Dedifferentiated amniotic fluid mesenchymal stem cell (primary cell): ENCODE measurements around the gene F2.

Experiments
- DNase-seq: peaks from one replicate; pipeline ENCODE4 v3.0.0-alpha.2; 2016; ENCODE audit errors: extremely low spot score

F2 gene

DNA sequence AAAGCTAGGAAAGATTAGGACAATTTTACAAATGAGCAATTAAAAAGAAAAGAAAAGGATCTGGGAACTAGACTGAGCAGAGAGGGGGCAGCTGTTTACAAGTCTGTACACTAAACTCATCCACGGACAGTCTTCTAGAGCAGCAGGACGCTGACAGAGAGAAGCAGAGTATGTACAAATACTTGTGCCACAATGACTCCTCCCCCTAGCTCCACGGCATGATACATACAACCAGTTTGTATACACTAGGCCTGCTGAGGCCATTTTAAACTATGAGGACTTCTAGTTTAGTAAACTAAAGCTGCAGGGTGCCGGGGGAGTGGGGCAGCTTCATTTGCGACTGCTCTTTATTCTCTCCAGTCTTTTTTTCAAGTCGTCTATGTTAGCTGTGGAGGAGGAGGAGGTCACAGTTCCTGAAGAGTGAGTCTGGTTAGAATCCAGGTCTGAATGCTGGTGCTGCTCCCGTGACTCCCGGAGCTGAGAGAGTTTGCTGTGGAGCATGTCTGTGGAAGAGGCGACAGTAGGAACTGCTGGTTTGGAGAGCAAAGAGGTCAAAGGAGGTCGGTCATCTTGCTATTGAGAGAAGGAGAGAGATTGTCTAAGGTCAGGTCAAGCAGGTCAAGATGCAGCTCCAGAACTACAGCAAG lies 24.8 kb downstream of the F2 start:
- DNase-seq = no peak

DNA sequence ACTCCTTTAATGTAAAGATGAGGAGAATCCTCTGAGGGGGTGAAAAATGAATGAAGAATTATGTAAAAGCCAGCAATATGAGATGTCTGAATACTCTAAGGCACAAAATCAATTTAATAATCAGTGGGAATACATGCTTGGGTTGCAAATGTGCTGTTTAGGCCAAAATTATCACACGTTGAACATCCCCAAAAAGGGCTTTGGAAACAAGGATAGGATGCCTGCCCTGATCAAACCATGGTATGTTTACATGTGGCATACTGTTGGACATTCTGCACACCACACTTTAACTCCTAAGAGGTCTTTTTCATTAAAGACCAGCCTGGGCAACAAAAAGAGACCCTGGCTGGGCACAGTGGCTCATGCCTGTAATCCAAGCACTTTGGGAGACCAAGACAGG lies 26.3 kb downstream of the F2 start:
- no peak for DNase-seq

DNA sequence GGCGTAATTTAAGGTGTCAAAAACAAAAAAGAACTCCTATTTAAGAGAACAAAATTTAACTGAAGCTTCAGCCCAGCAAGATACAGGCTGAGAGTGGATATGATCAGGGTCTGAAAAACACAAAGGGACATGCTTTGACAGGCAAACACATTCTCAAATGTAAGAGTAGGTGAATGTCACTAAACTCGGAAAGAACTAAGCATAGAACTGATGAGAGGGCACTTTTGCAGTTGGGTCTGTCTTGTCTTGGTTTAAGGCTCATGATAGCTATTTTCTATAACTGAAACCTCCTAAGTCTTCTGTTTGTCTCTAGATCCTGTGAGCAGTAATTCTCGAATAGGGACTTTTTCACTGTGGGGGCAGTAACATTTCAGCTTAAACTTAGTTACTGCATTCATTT lies 27.0 kb downstream of the F2 start:
- DNase-seq = no peak

DNA sequence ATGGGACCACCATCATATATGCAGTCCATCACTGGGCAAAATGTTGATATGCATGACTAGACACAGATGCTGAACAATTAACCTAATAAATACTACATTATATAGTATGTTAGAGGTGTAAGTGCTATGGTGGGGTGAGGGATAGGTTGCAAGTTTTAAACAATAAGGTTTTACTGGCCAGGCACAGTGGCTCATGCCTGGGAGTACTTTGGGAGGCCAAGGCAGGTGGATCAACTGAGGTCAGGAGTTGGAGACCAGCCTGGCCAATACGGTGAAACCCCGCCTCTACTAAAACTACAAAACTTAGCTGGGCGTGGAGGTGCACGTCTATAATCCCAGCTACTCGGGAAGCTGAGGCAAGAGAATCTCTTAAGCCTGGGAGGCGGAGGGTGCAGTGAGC lies 28.1 kb downstream of the F2 start:
- no peak for DNase-seq

DNA sequence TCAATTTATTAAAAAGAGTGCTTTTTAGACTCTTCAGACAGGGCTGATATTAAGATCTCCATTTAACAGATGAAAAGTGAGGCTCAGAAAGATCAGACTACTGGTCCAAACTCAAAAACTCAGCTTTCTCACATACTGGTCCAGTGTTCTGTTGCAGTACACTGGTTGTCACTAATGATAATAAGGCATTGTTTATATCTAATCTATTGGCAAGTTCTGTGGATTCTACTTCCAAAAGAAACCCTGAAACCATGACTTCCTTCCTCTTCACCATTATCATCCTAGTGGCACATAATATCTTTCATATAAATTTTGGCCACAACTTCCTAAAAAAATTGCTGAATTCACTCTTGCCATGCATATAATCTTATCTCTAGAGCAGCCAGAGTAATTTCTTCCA lies 36.9 kb downstream of the F2 start:
- DNase-seq = no peak

DNA sequence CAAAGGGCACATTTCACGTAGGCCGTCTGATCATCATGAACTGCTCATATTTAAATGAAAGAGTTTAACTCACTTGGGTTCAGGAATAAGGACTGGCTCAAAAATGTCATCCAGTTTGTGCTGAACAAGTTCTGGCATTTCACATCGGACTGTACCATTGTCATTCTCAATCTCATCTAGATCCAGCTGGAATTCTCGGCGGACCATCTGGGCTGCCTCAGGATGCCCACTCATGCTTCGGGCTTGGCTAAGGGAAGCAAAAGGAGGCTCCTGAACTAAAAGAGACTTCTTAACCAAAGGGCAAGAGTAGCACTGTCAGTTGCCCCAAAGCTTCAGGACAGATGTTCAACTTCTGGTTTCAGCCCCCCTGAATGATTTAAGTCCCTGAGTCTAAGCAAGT lies 40.2 kb downstream of the F2 start:
- no peak for DNase-seq

DNA sequence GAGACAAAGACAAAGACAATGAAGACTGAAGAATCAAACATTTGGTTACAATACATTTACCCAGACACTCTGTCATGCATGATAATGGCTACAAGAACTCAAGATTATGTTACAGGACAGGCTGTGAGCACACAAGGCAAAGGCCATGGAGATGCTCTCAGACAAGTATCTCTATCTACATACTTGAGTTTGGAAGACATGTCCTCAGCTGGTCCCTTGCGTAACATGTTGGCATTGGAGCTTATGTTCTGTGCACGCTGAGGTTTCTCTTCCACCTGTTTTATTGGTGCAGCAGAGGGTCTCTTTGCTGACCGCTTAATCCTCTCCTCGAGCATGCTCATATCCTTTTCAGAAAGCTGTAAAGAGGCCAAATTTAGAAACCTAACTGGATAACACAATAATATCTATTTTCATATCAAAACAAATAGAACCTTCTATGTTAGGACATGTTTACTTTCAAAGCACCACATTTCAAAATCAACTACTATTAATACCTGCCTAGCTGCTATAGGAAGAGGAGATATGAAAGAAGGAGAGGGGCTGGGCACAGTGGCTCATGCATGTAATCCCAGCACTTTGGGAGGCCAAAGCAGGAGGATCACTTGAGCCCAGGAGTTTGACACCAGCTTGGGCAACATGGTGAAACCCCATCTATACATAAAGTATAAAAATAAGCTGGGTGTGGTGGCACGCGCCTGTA lies 41.6 kb downstream of the F2 start:
- DNase-seq = no peak

DNA sequence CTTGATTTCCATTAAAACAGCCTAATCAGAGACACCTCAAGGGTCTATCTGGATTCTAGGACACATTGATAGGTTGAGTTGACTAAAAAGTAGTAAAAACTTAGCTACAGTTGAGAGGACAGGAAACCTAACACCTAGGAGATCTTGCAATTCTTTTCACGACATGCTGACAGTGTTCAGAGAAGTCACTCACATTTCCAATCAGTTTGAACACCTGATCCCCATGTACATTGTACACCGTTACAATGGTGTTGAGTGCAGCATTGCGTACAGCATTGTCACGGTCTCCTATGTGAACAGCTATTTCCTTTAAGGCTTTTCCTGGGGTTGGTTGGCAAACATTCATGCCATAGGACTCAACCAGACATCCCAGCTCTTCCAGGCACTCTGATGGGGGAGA lies 42.8 kb downstream of the F2 start:
- DNase-seq = no peak

DNA sequence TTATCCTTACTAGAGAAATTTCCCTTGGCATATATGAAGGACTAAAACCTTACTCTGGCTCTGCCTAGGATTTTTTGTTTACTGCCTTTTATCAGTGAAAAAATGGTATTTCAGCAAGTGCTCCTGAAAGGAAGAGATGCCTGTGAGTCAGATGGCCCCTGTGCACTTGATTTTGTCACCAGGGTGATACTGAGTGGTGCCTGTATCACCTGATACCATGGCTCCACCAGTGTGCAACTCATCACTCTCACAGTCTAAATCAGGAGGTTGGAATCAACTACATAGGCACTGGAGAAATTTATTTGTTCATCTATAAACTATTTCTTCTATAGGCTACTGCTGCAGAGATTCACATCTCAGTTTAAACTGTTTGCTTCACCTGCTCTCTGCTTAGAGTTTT lies 43.2 kb downstream of the F2 start:
- no peak for DNase-seq

DNA sequence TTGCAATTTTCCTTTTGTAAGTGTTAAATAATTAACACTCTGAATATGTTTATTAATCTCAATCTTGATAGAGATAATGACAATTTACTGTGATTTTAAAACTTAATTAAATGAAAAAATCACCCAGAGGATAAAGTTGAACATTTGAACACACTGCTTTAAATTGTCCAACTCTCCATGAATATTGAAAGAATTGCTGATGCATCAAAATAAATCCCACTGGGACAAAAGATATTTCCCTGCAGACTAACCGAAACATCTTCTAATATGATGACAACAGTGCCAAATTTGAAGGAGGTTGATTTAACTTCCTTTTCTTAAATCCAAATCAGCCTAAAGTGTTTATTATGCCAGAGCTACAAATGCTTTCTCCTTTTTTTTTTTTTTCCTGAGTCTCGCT lies 47.6 kb downstream of the F2 start:
- no peak for DNase-seq

DNA sequence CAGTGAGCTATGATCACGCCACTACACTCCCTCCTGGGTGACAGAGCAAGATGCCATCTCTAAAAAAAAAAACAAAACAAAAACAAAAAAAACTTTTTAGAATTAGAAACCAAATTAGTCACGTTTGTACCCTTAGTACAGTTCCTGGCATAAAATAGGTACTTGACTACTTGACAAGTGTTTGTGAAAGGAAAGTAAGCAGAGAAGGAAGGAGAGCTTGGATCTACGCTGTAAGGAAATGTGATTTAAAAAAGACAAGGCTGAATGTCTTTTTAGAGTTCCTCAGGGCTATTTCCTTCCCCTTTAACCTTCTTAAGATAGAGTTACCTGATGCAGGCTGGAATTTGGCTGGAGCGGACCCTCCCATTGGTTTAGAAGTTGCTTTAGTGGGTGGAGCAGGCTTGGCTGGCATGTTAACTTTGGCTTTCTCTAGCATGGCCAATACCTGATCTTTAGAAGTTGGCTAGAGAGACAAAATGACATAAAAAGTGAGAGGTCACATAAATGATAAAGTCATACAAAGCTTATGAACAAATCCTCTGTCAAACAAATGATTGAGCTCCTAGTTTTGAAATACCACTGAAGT lies 50.7 kb downstream of the F2 start:
- no peak for DNase-seq

DNA sequence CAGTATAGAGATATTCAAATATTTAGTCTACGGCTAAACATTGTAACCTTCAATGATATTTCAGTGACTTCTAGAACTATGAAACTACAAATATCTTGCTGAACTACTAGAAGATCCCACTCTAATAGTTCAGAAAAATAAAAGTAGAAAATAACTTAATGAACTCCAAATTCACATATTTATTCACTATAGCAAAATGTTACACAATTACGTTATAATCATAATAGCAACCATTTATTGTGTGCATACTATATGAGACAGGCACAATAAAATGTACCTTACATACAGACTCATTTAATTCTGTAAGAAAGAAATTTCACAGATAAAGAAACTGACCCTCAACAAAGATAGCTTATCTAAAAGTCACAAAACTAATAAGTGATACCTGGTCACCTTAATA lies 57.9 kb downstream of the F2 start:
- DNase-seq = no peak

DNA sequence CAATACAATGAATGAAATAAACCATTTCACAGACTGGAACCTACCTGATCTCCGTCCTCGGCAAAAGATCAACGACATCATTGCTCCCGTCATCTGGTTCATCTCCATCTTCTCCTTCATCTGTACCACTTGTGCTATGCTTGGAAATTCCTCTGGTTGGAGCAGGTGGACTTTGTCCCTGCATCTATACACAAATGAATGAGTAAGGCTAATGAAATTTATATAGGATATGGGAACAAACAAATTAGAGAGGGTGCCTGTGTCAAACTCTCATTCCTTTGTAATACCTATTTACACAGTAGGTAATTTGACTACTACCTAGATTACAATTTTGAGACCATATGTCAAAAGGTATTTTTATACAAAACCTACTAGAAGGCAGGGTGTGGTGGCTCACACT lies 59.4 kb downstream of the F2 start:
- no peak for DNase-seq
